HG03060 (cell line): ENCODE measurements around the gene GANC.
A peak's percentile ranks its signal among the peaks of the same experiment; 100 is the strongest.
"Not testable (repeated sequence)": the region's sequence is repeated elsewhere in the genome, so short reads cannot be mapped to it uniquely, and the experiment has no call there.

Source experiments
- ATAC-seq: cut with Tn5 transposase; IDR thresholded peaks from one replicate; pipeline ENCODE4 v1.9.1; 2021; ENCODE audit warnings: low read depth, moderate number of reproducible peaks; ENCODE audit not compliant: unreplicated experiment

GANC gene, protein sequence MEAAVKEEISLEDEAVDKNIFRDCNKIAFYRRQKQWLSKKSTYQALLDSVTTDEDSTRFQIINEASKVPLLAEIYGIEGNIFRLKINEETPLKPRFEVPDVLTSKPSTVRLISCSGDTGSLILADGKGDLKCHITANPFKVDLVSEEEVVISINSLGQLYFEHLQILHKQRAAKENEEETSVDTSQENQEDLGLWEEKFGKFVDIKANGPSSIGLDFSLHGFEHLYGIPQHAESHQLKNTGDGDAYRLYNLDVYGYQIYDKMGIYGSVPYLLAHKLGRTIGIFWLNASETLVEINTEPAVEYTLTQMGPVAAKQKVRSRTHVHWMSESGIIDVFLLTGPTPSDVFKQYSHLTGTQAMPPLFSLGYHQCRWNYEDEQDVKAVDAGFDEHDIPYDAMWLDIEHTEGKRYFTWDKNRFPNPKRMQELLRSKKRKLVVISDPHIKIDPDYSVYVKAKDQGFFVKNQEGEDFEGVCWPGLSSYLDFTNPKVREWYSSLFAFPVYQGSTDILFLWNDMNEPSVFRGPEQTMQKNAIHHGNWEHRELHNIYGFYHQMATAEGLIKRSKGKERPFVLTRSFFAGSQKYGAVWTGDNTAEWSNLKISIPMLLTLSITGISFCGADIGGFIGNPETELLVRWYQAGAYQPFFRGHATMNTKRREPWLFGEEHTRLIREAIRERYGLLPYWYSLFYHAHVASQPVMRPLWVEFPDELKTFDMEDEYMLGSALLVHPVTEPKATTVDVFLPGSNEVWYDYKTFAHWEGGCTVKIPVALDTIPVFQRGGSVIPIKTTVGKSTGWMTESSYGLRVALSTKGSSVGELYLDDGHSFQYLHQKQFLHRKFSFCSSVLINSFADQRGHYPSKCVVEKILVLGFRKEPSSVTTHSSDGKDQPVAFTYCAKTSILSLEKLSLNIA (N-terminal part only)

DNA sequence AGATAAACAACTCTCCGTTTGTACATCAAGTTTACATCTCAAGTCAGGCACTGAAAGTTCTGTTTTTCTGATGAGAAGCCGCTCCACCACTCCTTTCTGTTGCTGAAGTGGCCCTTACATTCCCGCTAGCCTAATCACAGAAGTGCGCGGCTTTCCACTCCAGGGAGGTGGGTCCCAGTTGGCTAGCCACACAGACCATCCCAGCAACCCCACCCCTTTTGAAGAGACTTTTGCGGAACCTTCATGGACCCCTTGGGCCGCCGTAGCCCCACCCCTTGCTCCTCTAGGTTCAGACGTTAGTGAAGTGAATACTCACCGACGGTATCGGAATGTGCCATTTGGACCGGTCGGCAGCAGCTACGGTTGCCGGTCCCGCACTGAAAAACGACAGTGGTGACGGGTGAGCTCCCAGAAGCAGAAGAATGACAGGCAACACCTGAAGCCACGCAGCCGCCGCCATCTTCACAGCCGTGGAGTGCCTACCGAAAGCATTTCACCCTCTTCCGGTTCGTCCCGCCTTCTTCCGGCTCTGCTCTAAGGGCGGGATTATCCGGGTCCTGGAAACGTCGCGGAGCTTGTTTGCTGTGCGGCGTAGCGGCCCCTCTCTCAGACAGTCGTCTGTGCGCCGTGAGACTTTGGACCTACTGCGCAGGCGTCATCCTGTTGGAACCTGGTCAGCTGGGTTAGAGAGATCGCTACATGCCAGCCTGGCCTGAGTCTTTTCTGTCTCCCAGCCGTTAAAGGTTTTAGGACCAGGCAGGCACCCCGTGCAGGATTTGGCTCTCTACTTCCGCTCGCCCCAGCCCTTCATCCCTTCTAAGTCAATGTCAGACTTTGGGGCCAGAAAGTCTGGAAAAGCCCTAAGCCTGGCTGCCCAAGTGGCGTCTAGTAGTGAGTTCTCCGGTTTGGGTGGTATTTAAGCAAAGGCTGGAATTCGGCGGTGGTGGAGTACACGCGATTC is at the start of gene GANC, which contains the start of gene TMEM87A:
Gene GANC, plus strand, starts transcription at position 263 of the 961 bp plus-strand sequence. CDS start 1,281 bp downstream, outside the sequence.
Gene TMEM87A, minus strand, starts transcription at position 495 of the 961 bp plus-strand sequence. Its CDS starts 35 bp downstream, at position 460.
- peak; percentile 69 for ATAC-seq

DNA sequence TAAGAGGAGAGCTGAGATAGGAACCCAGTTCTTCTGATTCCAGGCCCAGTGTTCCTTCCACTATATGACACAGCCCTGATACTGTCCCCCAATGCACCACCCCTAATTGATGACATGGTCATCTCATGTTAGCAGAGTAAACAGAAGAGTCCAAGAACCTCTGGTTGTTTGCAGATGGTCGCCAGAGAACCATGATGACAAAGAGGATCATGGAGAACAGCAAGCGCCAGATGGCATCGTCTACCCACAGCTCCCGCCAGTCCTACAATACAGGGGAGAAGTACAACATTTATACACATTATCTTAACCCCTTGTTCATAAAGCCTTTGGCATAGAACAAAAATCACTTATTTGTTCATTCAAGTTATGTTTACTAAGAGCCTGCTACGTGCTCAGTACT is 46.4 kb upstream of the GANC start:
- no peak for ATAC-seq

DNA sequence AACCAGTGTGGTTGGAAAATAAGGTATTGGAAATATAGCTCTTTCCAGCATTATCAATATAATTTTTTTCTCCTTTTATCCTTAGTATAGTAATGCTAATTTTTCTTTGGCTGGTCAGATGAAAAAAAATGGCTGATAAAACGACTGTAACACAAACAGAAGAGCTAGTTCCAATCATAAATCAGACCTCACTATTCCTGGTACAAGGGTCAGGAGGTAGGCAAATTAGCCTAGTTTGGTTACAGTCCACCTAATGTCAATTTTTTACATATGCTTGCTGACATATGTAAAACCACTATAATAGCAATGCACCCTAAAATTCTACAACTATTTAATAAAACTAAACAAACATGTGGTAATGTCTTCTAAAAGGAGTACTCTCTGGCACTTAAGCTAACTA is 45.0 kb upstream of the GANC start:
- ATAC-seq = no peak

DNA sequence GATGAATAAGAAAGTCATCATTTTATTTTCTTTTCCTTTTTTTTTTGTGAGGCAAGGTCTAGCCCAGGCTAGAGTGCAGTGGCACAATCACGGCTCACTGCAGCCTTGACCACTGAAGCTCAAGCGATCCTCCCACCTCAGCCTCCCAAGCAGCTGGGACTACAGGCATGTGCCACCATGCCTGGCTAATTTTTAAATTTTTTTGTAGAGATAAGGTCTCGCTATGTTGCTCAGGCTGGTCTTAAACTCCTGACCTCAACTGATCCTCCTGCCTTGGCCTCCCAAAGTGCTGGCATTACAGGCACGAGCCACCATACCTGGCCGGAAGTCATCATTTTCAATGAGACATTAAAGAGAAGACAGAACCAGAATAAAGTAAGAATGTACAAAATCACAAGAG is 44.0 kb upstream of the GANC start:
- not testable (repeated sequence) for ATAC-seq

DNA sequence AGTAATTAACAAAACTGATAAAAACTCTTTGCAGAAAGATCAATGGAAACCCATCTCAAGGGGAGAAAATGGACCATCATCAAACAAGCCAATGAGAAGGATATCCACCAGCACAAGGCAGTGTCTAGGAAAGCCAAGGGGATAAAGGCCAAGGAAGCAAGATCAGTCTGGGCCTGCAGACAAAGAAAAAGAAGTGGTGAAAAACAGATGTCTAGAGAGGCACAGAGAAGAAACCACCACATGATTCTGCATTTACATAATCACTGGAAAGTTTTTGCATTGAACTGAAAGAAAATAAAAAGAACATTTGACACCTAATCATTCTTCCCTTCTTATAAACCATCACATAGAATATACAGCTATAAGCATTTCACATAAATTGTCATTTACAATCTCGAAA is 41.9 kb upstream of the GANC start:
- ATAC-seq = no peak

DNA sequence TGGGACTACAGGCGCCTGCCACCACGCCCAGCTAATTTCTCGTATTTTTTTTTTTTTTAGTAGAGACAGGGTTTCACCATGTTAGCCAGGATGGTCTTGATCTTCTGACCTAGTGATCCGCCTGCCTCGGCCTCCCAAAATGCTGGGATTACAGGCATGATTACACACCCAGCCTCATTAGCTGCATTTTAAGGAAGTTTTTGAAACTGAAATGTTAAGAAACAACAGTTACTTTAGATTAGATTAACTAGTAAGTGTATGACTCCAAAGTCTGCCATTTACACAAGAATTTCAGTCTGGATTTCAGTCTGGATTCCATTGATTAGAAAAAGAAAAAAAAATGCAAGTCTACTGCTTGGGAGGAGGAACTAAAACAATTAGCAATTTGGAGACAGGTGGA is 40.4 kb upstream of the GANC start:
- ATAC-seq = no peak

DNA sequence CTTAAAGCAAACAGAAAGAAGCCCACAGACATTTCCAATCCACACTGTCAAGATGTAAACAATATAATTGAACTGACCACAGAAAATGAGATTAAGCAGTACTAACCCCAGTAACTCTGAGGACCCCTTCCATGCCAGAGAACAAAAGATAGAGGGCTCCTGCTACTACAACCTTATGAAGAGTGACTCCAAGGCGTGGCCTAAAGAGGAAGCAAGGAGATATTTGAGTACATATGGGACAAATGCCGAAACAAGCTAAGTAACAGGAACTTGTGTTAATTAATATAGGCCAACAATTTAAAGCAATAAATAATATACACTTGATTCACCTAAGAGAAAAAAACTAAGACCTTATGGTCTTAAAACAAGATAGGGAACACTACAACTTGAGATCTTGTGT is 39.9 kb upstream of the GANC start:
- ATAC-seq = no peak

DNA sequence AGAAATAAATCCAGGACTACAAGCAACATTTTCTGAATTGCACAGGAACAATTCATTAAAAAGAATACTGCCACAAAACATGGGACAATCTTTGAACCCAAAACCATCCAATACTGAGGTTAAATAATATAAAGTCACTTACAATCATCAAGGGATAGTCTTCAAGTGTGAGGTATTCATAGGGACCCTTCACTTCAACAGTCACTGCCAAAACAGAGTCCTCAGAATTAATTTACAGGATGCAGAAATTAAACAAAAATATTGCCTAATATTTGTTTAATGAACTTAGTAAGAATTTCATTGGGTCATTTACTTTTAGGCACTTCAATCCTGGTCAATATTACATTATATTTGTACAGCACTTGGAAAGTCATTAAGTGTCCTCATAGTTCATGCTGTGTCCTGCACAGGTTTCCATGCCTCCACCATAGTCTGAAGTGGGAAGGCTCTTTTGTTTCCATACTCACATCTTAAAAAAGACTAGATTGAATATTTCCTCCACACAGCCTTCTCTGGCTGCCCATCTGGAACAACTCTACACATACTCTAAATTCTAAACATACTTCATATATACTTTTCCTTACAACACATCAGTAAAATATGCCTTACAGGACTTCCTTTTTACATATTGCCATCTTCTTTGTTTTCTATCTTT is 33.3 kb upstream of the GANC start:
- no peak for ATAC-seq

DNA sequence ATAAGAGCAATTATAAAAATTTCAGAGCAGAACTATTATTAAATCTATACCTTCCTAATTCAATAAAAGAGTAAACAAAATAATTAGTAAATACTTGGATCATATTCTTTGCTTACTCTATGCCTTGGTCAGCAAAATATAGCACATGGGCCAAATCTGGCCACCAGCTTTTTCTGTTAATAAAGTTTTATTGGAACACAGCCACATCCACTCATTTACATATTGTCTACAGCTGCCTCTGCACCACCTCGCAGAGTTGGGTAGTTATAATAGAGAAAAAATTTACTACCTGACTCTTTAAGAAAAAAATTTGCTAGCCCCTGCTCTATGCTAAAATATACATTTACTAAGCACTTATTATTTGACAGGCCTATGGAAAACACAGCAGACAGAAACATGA is 32.2 kb upstream of the GANC start:
- no peak for ATAC-seq

DNA sequence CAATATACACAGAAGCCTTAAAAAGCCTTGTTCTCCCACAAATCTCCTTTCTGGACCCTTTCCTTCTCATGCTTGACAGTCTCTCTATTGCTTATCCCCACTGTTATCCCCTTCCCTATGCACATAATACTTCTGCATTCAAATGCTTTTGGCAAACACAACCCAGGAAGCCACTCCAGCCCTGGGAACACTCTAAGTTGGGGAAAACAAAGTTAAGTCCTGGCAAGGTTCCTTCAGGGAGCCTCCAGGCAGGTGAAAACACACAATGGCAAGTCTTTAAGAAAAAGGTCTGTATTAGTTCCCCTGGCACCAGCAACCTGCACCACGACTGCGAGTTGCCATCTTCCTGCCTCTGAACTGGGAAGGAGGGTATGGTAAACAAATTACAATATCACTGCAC is 19.7 kb upstream of the GANC start:
- no peak for ATAC-seq

DNA sequence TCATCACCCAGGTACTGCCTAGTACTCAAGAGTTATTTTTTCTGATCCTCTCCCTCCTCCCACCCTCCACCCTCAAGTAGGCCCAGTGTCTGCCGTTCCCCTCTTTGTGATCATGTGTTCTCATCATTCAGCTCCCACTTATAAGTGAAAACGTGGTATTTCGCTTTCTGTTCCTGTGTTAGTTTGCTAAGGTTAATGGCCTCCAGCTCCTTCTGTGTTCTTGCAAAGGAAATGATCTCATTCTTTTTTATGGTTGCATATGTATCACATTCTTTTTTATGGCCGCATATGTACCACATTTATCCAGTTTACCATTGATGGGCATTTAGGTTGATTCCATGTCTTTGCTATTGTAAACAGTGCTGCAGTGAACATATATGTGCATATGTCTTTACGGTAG is 8.2 kb upstream of the GANC start:
- no peak for ATAC-seq

DNA sequence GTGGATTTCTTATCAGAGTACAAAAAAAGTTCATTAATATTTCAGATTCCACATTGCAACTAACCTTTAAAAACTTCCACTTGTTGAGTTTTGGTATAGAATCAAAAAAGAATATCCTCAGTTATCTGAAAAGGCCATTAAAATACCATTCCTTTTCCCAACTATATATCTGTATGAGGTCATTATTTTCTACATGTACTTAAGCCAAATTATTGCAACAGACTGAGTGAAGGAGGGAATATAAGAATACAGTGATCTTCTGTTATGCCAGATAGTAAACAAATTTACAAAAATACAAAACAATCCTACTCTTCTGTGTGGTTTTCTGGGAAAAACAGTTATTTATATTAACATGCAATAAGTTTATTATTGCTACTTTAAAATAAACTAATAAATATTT is 5.7 kb upstream of the GANC start:
- no peak for ATAC-seq

DNA sequence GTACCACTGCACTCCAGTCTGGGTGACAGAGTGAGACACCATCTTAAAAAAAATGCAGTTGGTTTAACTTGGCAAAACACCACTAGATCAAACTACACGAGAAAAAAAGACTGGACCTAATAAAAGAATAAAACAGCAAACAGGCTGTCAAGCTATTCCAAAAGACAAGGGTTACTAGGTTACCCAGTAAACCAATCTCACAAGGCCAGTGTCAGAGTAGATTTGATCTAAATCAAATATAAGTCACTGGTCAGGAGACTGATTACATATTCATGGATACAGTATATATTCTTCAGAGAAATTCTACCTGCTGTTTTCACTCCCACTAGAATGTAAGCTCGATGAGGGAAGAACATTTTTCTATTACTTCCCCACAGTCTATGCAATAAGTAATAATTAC is 2.5 kb upstream of the GANC start:
- no peak for ATAC-seq

DNA sequence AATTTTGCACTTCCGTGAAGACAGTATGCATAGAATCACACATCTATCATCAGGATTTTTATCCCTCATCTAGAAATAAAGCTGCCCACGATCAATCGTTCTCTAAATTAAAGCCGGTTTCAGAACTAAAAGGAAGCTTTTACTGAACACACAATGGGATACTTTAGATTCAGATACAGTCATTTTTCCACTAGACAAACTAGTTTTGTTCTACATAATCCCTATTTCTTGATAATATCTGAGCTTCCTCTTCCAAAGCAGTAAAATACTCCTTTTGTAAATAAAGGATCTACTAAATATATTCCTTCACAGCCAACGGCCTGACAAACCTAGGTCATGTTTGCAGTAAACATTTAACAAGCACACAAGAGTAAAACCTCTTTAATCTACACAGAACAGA is 2.0 kb upstream of the GANC start:
- ATAC-seq = no peak

DNA sequence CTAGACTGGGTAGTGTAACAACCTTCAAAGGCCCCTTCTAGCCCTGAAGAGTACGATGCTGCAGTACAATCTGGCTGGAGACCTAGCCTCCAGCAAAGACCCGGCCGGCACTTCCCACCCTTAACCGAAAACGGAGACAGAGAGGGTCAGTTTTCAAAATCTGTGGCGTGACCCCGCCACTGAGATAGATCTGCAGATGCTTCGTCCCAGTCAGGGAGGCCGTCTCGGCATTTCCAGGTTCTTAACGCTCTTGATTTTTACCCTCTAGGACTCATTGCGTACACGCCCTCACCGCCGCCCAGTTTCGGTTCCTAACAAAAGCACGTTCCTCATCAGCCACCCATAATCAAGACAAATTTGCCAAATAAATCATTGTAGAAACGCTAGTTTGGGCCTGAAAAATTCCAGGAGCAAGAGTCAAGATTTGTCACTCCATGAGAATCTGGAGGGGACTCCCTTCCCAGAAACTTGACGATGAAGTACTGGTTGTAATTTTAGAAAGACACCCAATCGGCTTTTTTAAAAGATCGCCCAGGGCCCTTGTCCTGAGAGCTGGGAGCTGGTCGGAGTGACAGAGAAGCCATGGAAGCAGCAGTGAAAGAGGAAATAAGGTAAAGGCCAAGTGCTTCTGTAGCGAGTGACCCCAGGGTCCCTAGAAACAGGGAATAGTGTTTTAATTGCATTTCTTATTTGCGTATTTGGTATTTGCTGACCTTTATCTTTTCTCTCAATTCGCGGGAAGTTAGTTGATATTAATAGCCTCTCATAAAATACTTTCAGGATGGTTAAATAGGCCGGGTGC is 1.1 kb downstream of the GANC start:
- no peak for ATAC-seq

DNA sequence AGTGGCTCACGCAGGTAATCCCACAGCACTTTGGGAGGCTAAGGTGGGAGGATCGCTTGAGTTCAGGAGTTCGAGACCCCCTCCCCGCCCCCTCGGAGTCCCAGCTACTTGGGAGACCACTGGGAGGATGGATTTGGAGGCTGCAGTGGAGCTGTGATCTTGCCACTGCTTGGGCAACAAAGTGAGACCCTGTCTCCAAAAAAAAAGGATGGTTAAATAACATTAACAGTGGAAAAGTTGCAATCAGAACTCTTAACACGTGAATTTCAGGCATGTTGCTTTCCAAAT is 1.6 kb downstream of the GANC start:
- no peak for ATAC-seq

DNA sequence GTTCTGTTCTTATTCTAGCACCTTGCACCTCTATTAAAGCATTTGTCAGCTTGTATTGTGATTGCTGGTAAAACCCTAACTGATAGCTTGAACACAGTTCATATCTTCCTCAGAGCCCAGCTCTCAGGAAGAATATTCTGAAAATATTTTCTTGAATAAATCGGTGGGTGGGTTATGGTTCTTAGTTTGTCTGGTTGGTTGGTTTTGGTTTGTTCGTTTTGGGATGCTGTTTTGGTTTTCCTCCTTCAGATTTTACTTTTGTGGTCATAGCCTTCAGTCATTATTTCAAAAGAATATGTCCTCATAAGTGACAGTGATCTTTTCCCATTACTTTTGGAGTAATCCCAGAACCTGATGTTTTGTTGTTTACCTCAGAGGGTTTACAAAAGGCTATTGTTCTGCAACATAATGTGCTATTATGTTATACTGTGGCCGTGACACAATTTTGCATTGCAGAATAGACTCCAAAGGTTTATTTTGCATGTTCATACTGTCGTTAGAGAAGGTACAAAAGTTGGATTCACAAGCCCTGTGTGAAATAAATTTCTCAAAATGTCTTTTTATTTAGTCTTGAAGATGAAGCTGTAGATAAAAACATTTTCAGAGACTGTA is 2.9 kb downstream of the GANC start:
- no peak for ATAC-seq

DNA sequence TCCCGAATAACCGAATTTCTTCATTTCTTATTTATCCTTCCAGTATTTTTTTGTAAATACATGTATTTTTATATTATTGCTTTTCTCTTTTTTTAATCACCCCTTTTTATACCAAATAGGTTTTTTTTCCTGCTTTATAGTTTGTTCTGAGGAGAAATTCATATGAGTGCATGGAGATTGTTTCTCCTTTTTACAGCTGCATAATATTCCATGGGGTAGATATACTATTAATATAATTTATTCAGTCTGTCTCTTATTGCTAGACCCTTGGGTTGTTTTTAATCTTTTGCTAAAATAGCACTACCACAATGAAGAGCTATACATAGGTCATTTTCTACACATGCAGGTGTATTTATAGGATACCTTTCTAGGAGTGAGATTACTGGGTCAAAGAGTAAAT is 3.8 kb downstream of the GANC start:
- no peak for ATAC-seq

DNA sequence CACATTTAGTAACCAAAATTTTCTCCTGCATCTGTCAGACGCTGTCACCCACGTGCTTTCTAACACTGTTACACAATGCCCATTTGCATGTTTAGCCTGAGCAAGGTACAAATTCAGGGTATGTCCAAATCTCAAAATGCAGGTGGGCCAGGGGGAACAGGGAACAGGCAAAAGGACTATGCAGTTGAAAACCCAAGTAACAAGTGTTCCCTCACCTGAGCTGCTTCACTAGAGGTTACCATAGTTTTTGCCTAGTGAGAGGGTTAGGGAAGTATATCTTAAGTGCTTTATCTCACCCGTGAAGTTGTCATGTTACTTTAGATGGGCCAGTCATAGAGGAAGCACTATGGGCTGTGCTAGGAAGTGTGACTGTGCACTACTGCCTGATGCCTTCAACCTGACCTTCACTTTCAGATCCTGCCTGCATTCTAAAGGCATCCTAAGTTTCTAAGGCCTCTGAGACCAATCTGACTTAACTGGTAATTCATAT is 6.3 kb downstream of the GANC start:
- ATAC-seq = no peak
